Measurements from ENCODE around the gene SLAIN2.

GRCh38 chr4:48429709-48430474, 88.6 kb downstream of the SLAIN2 start:
- TF ChIP-seq CTCF (IDR thresholded peaks at IDR 0.05) = no peak
- TF ChIP-seq ZFX (IDR thresholded peaks at IDR 0.05; ENCODE audit: borderline replicate concordance) = no peak

Measured in 22Rv1 (cell line).